ENCODE measurements around the gene GRID1. TPM values are rescaled to one million over a fixed set of nuclear protein-coding genes. Genes with fewer than 3 reads are reported as not detected.

GRID1 gene
- total RNA-seq, 4 donors from 2014 or later: 0.40 to 1.9 (median 1.00) TPM

- no peak overlapping the region for H3K27ac ChIP-seq
- DNase-seq: peak; percentile 4
- no peak overlapping the region for H3K4me3 ChIP-seq
- H3K36me3 ChIP-seq: no peaks in the 10 kb centered on the region
- peaks cover 4 to 38% (median 25%) of the 10 kb centered on the region in 4 donors for H3K4me1 ChIP-seq
- 51% methylated on average over 15 of the region's 15 CpGs; no CpG with 5 or more reads in 1 of the 2 donors for WGBS, 2 donors (ENCODE audit: low coverage in 1 of 2)
- intact Hi-C loops (cut with DNase I; ENCODE audit: low total_unique reads): no loop called here
- no peaks in the 10 kb centered on the region for H3K9me3 ChIP-seq
- in situ Hi-C loops (cut with MboI; ENCODE audit: low pct_ligation_motif_present in 1 of 4, low pct_unique_long_range_greater_than_20kb in 1 of 4, low sequenced_read_pairs in 3 of 4): loop anchor here in 2 of 4 donors (25.0 kb wide), 3 partner anchors 275 to 825 kb away; no protein-coding TSS in a partner anchor
- TF ChIP-seq POLR2A (IDR thresholded peaks at IDR 0.05) (no peak), POLR2AphosphoS5 (IDR thresholded peaks at IDR 0.05) (no peak), EP300 (IDR thresholded peaks at IDR 0.05; ENCODE audit: low read depth) (no peak), CTCF (IDR thresholded peaks at IDR 0.05) (no peak)
- peaks cover 58% of the 10 kb centered on the region for H3K27me3 ChIP-seq
These were observed 3.9 kb downstream of the GRID1 start for GRCh38 chr10:86362586-86363183.

- no peaks in the 10 kb centered on the region for H3K9me3 ChIP-seq
- no peak overlapping the region for H3K4me3 ChIP-seq
- 84% methylated on average over 2 of the region's 2 CpGs; no CpG with 5 or more reads in 1 of the 2 donors for WGBS, 2 donors (ENCODE audit: low coverage in 1 of 2)
- H3K4me1 ChIP-seq: peaks cover 1 to 33% (median 19%) of the 10 kb centered on the region in 4 donors
- H3K27me3 ChIP-seq: peaks cover 52% of the 10 kb centered on the region
- TF ChIP-seq POLR2A (IDR thresholded peaks at IDR 0.05) (no peak), CTCF (IDR thresholded peaks at IDR 0.05) (no peak), EP300 (IDR thresholded peaks at IDR 0.05; ENCODE audit: low read depth) (no peak), POLR2AphosphoS5 (IDR thresholded peaks at IDR 0.05) (no peak)
- DNase-seq: no peak
- H3K36me3 ChIP-seq: no peaks in the 10 kb centered on the region
- in situ Hi-C loops (cut with MboI; ENCODE audit: low pct_ligation_motif_present in 1 of 4, low pct_unique_long_range_greater_than_20kb in 1 of 4, low sequenced_read_pairs in 3 of 4): loop anchor here in 2 of 4 donors (25.0 kb wide), 3 partner anchors 275 to 825 kb away; no protein-coding TSS in a partner anchor
- no peak overlapping the region for H3K27ac ChIP-seq
- intact Hi-C loops (cut with DNase I; ENCODE audit: low total_unique reads): no loop called here
These were observed 4.5 kb downstream of the GRID1 start for GRCh38 chr10:86362129-86362527.

GRCh38 chr10:86361156-86362128, 5.2 kb downstream of the GRID1 start:
- 43 to 83% methylated on average over 1 to 5 of the region's 5 CpGs for WGBS, 2 donors (ENCODE audit: low coverage in 1 of 2)
- Histone ChIP-seq H3K27ac (no peak overlapping the region), H3K36me3 (no peaks in the 10 kb centered on the region), H3K27me3 (peaks cover 46% of the 10 kb centered on the region), H3K4me3 (no peak overlapping the region), H3K4me1 (peaks cover 0 to 28% (median 14%) of the 10 kb centered on the region in 4 donors), H3K9me3 (no peaks in the 10 kb centered on the region)
- peak; percentile 1 for DNase-seq
- in situ Hi-C loops (cut with MboI; ENCODE audit: low pct_ligation_motif_present in 1 of 4, low pct_unique_long_range_greater_than_20kb in 1 of 4, low sequenced_read_pairs in 3 of 4) (loop anchor here in 2 of 4 donors (25.0 kb wide), 3 partner anchors 274 to 824 kb away; no protein-coding TSS in a partner anchor), intact Hi-C loops (cut with DNase I; ENCODE audit: low total_unique reads) (no loop called here)
- no peak for TF ChIP-seq EP300 (IDR thresholded peaks at IDR 0.05; ENCODE audit: low read depth)
- TF ChIP-seq POLR2A (IDR thresholded peaks at IDR 0.05): no peak
- no peak for TF ChIP-seq CTCF (IDR thresholded peaks at IDR 0.05)
- no peak for TF ChIP-seq POLR2AphosphoS5 (IDR thresholded peaks at IDR 0.05)

GRCh38 chr10:86360657-86361056, 5.9 kb downstream of the GRID1 start:
- TF ChIP-seq POLR2AphosphoS5 (IDR thresholded peaks at IDR 0.05) (no peak), EP300 (IDR thresholded peaks at IDR 0.05; ENCODE audit: low read depth) (no peak), CTCF (IDR thresholded peaks at IDR 0.05) (no peak)

More at GRCh38 chr10:86360657-86361056, 5.9 kb downstream of the GRID1 start:
- in situ Hi-C loops (cut with MboI; ENCODE audit: low pct_ligation_motif_present in 1 of 4, low pct_unique_long_range_greater_than_20kb in 1 of 4, low sequenced_read_pairs in 3 of 4): loop anchor here in 2 of 4 donors (25.0 kb wide), 3 partner anchors 273 to 823 kb away; no protein-coding TSS in a partner anchor
- no peaks in the 10 kb centered on the region for H3K36me3 ChIP-seq
- no peak overlapping the region for H3K27ac ChIP-seq
- peaks cover 0 to 21% (median 14%) of the 10 kb centered on the region in 4 donors for H3K4me1 ChIP-seq
- peaks cover 39% of the 10 kb centered on the region for H3K27me3 ChIP-seq
- peak; percentile 1 for DNase-seq
- WGBS, 2 donors (ENCODE audit: low coverage in 1 of 2): 77 to 100% methylated on average over 1 to 5 of the region's 5 CpGs
- H3K9me3 ChIP-seq: no peaks in the 10 kb centered on the region
- no peak overlapping the region for H3K4me3 ChIP-seq
- intact Hi-C loops (cut with DNase I; ENCODE audit: low total_unique reads): no loop called here
